ENCODE data around the gene GPBP1. TPM values are rescaled to one million over a fixed set of nuclear protein-coding genes. Genes with fewer than 3 reads are reported as not detected.

GPBP1 gene
- 33.6 to 56.1 TPM (median 39.5 TPM) in 5 replicates for total RNA-seq (2022; extraction: Qiagen RNA extraction; ENCODE audit: low read depth)

GRCh38 chr5:57173319-57174127 lies at the start of gene GPBP1:
GPBP1 (plus strand) TSS chr5:57174059; CDS start chr5:57214131, 40,072 bp downstream.

Other genes with a start within 250 kb of the GPBP1 start
- gene MIER3, start 221.9 kb upstream of the GPBP1 start, total RNA-seq (2022; extraction: Qiagen RNA extraction; ENCODE audit: low read depth): 9.3 to 14.4 TPM (median 12.3 TPM) in 5 replicates